ENCODE measurements around the gene GFAP. TPM values are rescaled to one million over a fixed set of nuclear protein-coding genes. Genes with fewer than 3 reads are reported as not detected.
A peak's percentile ranks its signal among the peaks of the same experiment; 100 is the strongest.

Gene GFAP
- total RNA-seq (0.10 and 1.6 TPM in 2 replicates), polyA plus RNA-seq (not detected in 2 replicates)

GRCh38 chr17:44915321-44915726, at the start of gene GFAP:
Gene GFAP, minus strand, starts transcription at chr17:44915500. Its CDS starts 14 bp downstream, at chr17:44915486.
- Histone ChIP-seq H3K27ac (no peak within 1 kb of the TSS), H3K27me3 (peaks cover 6% of the 10 kb centered on the region), H2AFZ (no peak within 1 kb of the TSS), H3K4me2 (no peak within 1 kb of the TSS), H4K20me1 (ENCODE audit: insufficient read depth, poor library complexity, severe bottlenecking) (no peaks in the 10 kb centered on the region), H3K9me2 (replicated peaks; ENCODE audit: insufficient read depth) (no peaks in the 10 kb centered on the region), H3K36me3 (replicated peaks; ENCODE audit: insufficient read depth, low read depth) (no peaks in the 10 kb centered on the region), H3K9me3 (ENCODE audit: low read depth) (no peaks in the 10 kb centered on the region), H3K79me2 (no peaks in the 10 kb centered on the region), H3K4me3 (no peak within 1 kb of the TSS), H3K4me1 (ENCODE audit: insufficient read depth) (peaks cover 9% of the 10 kb centered on the region)
- WGBS (ENCODE audit: low lambda C conversion rate, missing lambda C conversion rate): 87% methylated on average over 12 of the region's 17 CpGs
- TF ChIP-seq EZH2 (IDR thresholded peaks at IDR 0.05; ENCODE audit: borderline replicate concordance) (no peak), CTCF (IDR thresholded peaks at IDR 0.05; ENCODE audit: poor library complexity) (no peak), EZH2phosphoT487 (IDR thresholded peaks at IDR 0.05; ENCODE audit: low read depth, severe bottlenecking, unreplicated experiment) (no peak)
- DNase-seq (ENCODE audit: low spot score): peak; percentile 4

GRCh38 chr17:44961921-44962350, 46.6 kb upstream of the GFAP start:
- Histone ChIP-seq H3K27me3 (peaks cover 24% of the 10 kb centered on the region), H3K79me2 (no peaks in the 10 kb centered on the region), H3K4me2 (no peak overlapping the region), H3K9me3 (ENCODE audit: low read depth) (no peaks in the 10 kb centered on the region), H2AFZ (no peak overlapping the region), H3K9me2 (replicated peaks; ENCODE audit: insufficient read depth) (no peaks in the 10 kb centered on the region), H3K27ac (no peak overlapping the region), H4K20me1 (ENCODE audit: insufficient read depth, poor library complexity, severe bottlenecking) (no peaks in the 10 kb centered on the region), H3K4me1 (ENCODE audit: insufficient read depth) (peaks cover 4% of the 10 kb centered on the region), H3K36me3 (replicated peaks; ENCODE audit: insufficient read depth, low read depth) (no peaks in the 10 kb centered on the region), H3K4me3 (no peak overlapping the region)
- no peak for DNase-seq (ENCODE audit: low spot score)
- 54% methylated on average over 7 of the region's 7 CpGs for WGBS (ENCODE audit: low lambda C conversion rate, missing lambda C conversion rate)
- TF ChIP-seq CTCF (IDR thresholded peaks at IDR 0.05; ENCODE audit: poor library complexity) (no peak), EZH2phosphoT487 (IDR thresholded peaks at IDR 0.05; ENCODE audit: low read depth, severe bottlenecking, unreplicated experiment) (no peak), EZH2 (IDR thresholded peaks at IDR 0.05; ENCODE audit: borderline replicate concordance) (no peak)

GRCh38 chr17:44960691-44961090, 45.4 kb upstream of the GFAP start:
- H3K4me2 ChIP-seq: no peak overlapping the region
- no peak for DNase-seq (ENCODE audit: low spot score)
- peaks cover 13% of the 10 kb centered on the region for H3K27me3 ChIP-seq
- H3K36me3 ChIP-seq (replicated peaks; ENCODE audit: insufficient read depth, low read depth): no peaks in the 10 kb centered on the region
- 81% methylated on average over 2 of the region's 2 CpGs for WGBS (ENCODE audit: low lambda C conversion rate, missing lambda C conversion rate)
- no peaks in the 10 kb centered on the region for H4K20me1 ChIP-seq (ENCODE audit: insufficient read depth, poor library complexity, severe bottlenecking)
- H3K79me2 ChIP-seq: no peaks in the 10 kb centered on the region
- H3K27ac ChIP-seq: no peak overlapping the region
- peaks cover 4% of the 10 kb centered on the region for H3K4me1 ChIP-seq (ENCODE audit: insufficient read depth)
- H3K9me3 ChIP-seq (ENCODE audit: low read depth): no peaks in the 10 kb centered on the region
- H3K4me3 ChIP-seq: no peak overlapping the region
- TF ChIP-seq CTCF (IDR thresholded peaks at IDR 0.05; ENCODE audit: poor library complexity) (no peak), EZH2 (IDR thresholded peaks at IDR 0.05; ENCODE audit: borderline replicate concordance) (no peak), EZH2phosphoT487 (IDR thresholded peaks at IDR 0.05; ENCODE audit: low read depth, severe bottlenecking, unreplicated experiment) (no peak)
- no peak overlapping the region for H2AFZ ChIP-seq
- no peaks in the 10 kb centered on the region for H3K9me2 ChIP-seq (replicated peaks; ENCODE audit: insufficient read depth)
